ENCODE measurements around the gene RIMS3.
"Not testable (repeated sequence)": the region's sequence is repeated elsewhere in the genome, so short reads cannot be mapped to it uniquely, and the experiment has no call there.

RIMS3 gene

DNA sequence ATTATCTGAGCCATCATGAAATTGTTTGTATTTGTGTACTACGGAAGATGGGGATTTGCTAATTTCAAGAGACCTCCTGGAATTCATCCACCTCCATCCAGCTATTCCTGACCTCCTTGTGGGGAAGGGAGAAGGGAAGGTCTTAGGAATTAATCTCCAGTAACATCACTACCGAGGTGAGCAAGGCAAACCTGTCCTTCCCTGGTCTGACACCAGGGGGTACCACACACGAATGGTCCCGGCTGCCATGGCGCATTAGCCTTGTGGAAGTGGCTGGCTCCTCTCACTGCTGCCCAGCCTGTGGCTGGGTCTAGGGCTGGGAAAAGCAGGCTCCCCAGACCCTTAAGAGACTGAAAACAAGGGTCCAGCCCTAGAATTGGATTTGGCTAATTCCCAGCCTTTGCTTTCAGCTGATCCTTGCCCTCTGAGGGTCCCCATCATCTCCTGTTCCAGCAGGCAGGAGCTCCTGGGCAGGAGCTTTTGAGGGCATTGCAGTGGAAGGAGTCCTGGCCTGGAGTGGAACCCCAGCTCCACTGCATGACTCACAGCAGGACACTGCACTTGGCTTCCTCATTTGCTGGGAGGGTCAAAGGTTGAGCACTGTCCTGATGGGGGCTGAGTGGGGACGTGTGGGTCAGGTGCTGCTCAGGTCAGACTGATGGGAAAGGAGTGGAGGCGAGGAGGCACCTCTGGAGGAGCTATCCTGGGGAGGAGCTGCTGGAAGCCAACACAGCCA lies 34.8 kb downstream of the RIMS3 start:
- DNase-seq (ENCODE audit: low read depth) = no peak

DNA sequence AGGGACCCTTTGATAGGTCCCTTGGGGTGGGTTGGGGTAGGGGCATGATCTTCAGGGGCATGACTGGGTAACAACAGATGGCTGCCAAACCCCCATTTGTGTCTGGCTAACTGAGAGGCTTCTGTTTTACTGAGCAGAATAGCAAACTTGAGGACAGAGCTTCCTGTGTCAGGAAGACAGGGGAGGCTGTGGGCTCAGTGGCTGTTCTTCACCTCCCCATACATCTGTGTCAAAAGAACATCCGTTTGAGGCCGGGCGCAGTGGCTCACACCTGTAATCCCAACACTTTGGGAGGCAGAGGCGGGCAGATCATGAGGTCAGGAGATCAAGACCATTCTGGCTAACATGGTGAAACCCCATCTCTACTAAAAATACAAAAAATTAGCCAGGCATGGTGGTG lies 35.9 kb downstream of the RIMS3 start:
- not testable (repeated sequence) for DNase-seq (ENCODE audit: low read depth)

DNA sequence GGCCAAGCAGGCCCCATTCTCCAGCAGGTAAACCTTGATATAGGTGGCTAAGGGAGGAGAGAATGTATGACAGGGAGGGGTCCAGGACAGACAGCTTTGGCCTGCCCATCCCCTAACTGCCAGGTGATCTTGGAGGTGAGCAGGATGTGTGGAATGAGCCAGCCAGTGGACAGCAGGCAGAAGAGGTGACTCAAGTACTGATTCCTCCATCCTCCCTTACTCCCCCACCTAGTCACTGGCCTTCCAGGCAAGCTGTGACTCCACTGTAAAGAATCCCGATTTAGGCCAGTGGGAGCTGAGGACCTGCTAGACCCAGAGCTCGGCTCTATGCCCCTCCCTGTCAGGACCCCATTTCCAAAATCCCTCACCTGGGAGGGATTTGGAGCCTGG lies 36.6 kb downstream of the RIMS3 start:
- DNase-seq (ENCODE audit: low read depth) = no peak

DNA sequence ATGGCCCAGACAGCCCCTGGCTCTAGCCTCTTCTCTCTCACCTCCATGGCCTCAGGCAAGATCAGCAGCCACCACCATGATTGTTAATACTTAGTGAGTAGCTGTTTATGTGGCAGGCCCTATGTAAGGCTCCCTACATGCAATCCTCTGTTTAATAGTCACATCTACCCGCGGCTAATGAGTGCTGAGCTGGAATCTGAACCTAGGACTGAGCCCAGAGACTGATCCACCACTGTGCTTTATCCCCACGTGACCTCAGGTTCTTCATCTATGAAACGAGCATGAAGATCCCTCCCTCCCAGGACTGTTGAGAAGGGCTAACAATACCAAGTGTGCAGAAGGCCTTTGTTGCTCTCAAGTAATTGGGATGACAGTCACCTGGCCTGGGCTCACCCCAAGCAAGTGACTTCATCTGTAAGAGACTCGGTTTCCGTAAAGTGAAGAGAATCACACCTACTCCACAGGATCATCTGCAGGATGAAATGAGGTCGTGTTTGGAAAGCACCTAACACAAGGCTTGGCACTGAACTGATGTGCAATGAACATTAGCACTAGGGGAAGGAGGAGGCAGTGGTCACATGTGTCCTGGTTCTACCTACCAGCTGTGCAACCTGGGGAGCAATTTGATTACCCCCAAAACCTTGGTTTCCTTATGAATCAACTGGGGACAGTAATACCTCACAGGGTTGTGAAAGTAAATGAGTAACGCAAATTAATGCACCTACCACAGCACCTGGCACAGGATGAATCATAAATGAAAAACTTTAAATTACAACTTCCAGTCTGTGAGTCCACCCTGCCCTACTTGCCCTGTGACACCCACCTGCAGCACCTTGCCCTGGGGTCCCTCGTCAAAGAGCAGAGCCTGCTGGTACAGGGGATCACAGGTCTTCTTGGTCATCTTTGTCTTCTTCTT lies 37.2 kb downstream of the RIMS3 start:
- no peak for DNase-seq (ENCODE audit: low read depth)

DNA sequence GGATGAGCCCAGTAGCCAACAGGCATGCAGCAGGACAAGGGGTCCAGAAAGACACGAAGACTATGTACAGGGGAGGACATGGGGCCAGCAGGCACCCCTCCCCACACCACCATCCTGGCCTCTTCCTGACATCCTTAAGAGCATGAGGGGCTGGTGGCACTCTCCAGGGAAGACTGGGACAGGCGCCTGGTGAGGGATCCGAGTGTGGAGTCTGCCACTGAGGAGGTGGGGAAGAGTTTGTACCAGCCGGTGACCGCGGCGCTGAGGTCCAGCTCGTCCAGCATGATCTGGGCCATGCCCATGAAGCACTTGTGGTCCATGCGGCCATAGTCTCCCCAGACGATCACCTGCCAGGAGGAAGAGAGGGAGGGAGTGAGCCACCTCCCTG lies 39.1 kb downstream of the RIMS3 start:
- DNase-seq (ENCODE audit: low read depth) = no peak

DNA sequence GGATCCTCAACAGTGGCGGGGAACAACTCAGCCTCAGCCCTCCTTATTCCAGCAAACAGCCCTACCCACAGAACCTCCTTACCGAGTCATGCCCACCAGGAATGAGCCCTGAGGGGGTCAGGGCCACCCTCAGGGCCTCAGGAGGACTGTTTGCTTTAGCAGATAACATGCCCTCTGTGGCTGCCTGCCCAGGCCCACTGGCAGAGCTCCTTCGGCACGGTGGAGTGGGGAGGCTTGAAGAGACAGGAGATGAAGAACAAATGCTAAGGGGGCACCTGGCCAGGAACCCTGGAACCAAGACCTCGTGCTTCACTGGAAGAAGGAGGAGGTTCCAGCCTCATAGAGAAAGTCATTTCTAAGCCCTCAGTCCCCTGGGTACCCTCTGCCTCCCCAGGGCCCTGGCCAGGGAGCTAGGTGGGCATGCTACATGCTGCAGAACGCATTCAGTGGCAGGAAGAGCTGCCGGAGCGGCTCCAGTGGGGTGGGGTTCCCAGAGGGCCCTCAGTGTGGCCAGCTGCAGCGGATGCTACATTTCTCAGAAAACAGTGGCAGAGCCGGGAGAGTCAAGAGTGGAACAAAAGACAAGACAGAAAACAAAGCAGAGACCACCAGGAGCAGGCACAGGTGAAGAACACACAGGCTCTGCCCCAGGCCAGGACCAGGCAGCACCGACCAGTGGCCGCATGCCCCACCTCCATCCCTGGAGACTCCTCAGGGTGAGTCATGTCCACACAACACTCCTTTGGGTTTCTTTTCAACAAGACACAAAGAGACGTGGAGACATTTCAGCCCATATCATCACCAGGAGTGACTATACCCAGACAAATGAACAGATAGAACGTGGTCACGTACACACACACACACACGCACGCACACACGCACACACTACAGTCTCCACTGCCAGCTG lies 39.8 kb downstream of the RIMS3 start:
- no peak for DNase-seq (ENCODE audit: low read depth)

DNA sequence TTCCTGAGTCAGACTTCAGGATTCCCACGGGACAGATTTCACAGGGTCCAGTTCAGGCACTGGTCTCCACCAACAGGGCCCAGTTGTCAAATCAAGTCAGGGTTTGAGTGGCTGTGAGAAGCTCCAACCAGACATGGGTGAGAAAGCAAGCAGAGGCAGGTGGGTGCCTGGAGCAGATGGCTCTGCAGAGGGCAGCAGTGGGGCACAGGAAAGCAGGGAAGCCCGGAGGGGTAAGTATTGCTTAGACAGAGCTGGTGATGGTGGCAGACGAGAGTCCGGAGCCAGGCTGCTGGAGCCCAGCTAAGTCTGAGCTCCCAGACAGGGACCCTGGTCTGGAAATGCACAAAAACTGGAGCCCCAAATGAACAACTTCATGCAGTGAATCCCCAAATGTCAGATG lies 40.4 kb downstream of the RIMS3 start:
- DNase-seq (ENCODE audit: low read depth) = no peak

DNA sequence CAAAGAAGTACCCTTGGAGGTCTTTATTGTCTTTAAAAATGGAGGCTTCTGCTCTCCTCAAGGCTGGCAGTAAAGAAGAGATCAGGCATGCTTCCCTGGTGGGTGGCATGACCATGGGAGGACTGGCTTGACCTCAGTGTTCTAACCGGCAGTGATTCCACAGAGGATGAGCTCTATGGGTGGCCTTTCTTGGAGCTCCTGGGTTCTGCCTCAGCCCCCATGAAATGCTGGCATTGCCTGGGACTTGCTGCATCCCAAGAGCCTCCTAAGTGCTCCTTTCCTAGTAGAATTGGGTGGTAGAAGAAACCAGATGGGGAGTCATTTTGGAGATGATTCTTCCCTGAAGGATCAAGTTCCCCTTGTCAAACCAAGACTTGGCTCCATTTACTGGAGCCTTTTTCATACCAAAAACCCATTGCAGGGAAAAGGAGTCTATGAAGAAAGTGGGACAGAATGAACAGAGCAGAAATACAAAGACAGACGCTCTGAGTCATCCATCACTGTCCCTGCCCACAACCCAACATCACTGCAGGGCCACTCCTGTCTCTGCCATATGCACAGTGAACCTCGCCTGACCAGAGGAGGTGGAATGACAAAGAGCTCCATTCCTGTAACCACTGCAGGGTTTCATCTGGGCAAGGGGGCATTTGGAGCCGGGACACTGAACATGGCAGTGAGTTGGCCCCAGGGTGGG lies 42.4 kb downstream of the RIMS3 start:
- DNase-seq (ENCODE audit: low read depth) = no peak

DNA sequence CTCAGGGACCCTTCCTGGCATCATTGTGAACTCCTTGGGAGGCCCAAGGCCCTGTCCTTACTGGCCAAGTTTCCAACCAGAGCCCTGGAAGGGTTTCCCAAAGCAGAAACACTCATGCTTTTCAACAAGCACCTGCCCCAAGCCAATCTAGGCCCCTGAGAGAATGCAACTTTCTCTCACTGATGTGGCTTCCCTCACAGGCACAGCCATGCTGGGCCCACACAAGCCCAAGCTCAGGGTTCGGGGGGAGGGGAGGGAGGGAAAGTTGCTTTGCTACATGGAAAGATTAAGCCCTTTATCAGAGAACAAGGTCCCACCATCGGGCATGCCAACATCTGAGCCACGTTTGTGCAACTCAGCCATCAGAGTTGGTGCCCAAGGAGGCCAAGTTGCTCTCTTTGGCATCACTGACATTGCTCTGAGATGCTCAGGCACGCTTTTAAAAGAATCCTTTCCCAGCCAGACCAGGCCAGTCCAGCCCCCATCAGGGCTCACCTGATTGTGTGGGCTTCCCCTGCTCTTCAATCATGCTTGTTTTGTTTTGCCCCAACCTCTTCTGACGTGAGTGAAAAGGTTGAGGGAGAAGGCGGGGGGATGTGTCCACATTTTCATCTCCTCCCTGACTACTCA lies 43.5 kb downstream of the RIMS3 start:
- DNase-seq (ENCODE audit: low read depth) = no peak

DNA sequence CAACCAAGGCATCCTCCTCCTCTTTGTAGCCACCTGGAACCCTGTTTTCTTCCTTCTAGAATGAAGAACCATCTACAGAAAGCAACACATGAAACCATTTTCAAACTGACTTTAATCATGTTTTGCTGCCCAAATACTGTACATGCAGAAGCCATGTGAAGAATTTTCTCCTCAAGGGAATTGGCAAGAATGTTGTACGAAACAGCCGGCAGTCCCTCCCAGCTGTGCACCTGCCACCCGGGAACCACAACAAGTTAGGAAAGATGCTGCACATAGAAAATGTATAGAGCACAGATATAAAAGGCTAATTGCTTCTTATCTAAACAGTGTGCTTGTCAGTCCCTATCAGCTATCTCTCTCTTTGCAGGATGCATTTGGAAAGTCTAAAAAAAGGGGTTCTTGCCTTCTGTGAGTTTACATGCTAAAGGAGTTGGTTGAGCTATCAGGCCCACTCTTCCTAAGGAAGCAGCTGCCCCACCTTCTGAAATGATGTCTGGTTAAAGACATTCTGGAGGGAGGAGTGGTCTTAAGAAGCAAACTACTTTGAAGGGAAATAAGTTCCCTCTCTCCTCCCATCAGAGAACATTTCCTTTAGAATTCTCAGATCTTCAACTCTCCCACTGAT lies 44.8 kb downstream of the RIMS3 start:
- no peak for DNase-seq (ENCODE audit: low read depth)

DNA sequence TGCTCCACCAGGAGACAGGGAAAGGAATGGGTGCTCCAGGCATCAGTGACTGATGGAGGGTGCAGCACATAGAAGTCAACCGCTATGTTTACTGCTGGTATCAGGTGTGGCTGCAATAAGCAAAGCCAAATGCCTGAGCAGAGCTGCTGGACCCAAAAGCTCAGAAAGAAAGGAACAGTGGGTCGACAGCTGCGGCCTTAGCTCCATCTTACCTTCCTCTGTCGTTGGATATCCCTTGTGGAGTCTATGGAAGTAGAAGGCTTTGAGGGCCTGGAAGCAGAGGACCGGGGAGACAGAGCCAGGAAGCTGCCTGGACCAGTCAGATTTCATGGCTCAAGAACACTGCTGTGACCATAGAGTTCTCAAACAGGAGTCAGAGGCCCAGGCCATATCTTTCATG lies 45.3 kb downstream of the RIMS3 start:
- no peak for DNase-seq (ENCODE audit: low read depth)

DNA sequence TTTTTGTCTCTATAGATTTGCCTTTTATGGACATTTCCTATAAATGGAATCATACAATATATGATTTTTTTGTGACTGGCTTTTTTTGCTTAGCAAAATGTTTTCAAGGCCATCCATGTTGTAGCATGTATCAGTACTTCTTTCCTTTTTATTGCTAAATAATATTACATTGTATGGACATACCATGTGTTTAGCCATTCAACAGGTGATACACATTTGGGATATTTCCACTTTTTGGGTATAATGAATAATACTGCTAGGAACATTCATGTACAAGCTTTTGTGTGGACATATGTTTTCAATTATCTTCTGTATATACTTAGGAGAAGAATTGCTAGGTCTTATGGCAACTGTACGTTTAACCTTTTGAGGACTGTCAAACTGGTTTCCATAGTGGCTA lies 47.4 kb downstream of the RIMS3 start:
- no peak for DNase-seq (ENCODE audit: low read depth)

DNA sequence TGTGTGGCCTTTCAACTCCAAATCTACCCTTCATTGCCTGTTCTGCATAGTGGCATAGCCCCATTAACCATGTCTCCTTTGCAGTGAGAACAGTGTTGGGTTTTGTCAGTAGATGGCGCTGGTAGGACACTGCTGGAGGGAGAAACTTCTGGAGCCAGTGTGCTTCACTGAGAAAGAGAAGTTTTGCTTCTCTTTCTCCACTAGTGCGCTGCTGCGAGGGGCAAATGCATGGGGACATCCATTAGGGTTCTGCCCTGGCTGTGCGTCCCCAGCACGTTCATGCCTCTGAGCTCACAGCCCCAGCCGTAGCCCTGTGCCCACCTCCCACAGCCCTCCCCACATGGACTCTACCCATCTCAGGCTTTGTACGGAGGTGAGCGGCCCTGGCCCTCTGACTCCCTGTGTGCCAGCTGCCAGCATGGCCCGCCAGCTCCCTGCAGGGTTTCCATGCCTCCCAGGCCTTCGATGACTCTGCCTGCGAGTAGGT lies 53.1 kb downstream of the RIMS3 start:
- peak; percentile 69 for DNase-seq (ENCODE audit: low read depth)

DNA sequence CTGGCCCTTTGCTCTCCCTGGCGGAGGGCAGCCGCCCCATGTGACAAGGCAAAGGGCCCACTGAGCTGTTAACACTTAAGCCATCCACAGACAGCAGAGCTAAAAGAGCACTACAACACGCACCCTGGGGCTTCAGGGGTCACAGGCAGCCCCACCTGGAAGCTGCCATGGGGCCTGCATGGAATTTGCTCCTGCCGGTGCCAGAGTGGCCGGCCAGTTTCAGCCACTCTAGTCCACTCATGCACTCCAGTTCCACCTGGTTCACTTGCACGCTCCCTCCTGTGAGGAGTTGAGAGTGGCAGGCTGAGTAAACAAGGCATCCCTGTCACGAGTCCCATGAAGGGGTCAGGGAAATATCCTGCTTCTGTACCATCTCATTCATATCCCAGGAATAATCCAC lies 55.3 kb downstream of the RIMS3 start:
- DNase-seq (ENCODE audit: low read depth) = no peak

DNA sequence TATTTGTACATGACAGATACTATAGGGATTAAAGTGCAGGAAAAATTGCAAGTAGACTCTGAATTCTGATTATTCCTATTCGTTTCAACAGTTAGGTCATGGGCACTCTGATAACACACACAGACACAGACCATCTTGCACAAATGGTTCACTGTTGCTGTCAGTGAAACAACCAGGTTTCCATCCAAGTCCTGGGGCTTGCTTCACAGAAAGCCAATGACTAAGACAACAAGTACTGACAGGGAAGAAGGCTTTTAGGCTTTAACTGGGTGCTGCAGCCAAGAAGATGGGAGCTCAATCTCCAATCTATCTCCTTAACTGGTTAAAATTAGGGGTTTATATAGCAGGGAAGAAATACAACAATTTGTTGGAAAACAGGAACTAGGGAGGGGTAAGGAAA lies 57.6 kb downstream of the RIMS3 start:
- no peak for DNase-seq (ENCODE audit: low read depth)

DNA sequence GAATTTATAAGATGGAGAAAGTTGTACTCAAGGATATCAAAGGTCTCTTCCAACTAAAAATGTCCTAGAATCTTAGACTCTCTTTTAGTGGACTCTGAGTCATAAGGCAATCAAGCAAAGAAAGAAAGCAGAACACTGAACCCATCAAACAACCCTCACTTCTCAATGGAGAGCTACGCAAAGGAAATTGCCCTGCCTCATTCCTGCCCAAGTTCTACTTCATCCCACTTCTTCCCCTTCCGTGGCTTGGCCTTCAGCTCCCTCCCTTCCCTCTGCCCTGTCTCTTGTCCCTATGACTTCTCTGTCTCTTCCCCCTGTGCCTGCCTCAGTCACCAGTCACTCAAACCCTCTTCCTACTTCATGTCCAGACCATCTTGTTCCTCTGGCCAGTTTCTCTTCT lies 58.5 kb downstream of the RIMS3 start:
- DNase-seq (ENCODE audit: low read depth) = no peak

DNA sequence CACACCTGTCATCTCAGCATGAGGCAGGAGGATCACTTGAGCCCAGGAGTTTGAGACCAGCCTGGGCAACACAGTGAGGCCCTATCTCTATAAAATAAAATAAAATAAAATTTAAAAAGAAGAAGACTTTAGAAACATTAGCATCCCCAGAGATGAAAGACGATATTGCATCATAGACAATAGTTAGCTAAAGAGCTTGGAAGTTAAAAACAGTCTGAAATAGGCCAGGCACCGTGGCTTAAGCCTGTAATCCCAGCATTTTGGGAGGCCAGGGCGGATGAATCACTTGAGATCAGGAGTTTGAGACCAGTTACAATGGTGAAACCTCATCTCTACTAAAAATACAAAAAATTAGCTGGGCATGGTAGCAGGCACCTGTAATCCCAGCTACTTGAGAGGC lies 59.3 kb downstream of the RIMS3 start:
- DNase-seq (ENCODE audit: low read depth) = no peak

DNA sequence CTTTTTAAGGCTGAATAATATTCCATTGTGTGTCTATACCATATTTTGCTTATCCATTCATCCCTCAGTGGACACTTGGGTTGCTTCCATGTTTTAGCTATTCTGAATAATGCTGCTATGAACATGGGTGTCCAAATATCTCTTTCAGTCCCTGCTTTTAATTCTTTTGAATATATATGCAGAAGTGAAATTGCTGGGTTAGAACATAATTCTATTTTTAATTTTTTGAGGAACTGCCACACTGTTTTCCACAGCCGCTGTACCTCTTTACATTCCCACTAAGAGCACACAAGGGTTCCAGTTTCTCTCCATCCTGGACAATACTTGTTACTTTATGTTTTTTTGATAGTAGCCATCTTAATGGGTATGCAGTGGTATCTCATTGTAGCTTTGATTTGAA lies 65.6 kb downstream of the RIMS3 start:
- DNase-seq (ENCODE audit: low read depth) = no peak

DNA sequence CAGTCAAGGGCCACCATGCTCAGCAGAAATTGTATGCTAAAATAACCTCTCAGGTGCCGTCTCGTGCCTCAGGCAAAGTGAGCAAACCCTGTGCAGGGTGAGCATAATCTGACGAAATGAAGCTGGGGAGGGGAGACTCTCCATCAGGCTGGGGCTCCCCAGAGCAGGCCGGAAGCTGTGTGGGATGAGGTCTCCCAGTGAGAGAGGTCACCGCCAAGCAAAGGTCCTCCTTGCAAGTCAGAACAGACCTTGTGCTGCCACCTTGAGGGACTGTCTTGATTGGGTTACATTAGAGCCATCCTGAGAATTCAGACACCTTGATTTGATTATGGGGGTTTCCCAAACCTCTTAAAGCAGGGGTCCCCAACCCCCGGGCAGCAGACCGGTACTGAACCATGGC lies 69.9 kb downstream of the RIMS3 start:
- DNase-seq (ENCODE audit: low read depth) = no peak

DNA sequence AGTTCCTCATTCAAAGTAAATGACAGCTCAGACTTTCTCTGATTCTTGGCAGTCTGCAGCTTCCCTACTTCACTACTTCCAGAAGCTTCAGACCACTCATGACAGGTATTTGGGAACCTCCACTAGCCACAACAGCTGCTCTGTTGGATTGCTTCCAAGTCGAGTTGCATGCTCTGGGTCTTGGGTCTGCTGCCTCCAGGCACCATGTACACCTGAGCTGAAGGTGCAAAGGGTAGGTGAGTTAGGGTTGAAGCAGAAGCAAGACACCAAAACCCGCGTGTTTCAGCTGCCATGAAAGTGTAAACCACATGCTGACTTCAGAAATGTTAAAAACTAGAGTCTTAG lies 71.3 kb downstream of the RIMS3 start:
- DNase-seq (ENCODE audit: low read depth) = no peak

Measured in activated T-cell treated with anti-CD3 and anti-CD28 coated beads for 24 hours (primary cell).